H1 (cell line): ENCODE results near the gene FBXW2. TPM values are rescaled to one million over a fixed set of nuclear protein-coding genes. Genes with fewer than 3 reads are reported as not detected.

Experiments
- CHD2 ChIP-seq: IDR thresholded peaks from 2 replicates; pipeline ENCODE4 v1.6.1; 2012; ENCODE audit warnings: low read length, improper control_type of control experiment
- EZH2 ChIP-seq: fragments of 200-600 bp; sonication (generic); IDR thresholded peaks from 2 replicates; pipeline ENCODE4 v1.7.1; 2012; ENCODE audit warnings: low read depth, mild to moderate bottlenecking, moderate library complexity, low read length, inconsistent platforms; ENCODE audit not compliant: severe bottlenecking
- HDAC6 ChIP-seq: IDR thresholded peaks from one replicate; pipeline ENCODE4 v1.7.1; 2012; ENCODE audit warnings: low read depth, mild to moderate bottlenecking, inconsistent platforms, low read length, moderate library complexity
- KDM1A ChIP-seq: fragments of 200-600, 300-600 bp; sonication (generic); IDR thresholded peaks from 2 replicates; pipeline ENCODE4 v1.7.1; 2016; ENCODE audit warnings: mild to moderate bottlenecking, low read length, borderline replicate concordance
- POLR2AphosphoS5 ChIP-seq: IDR thresholded peaks from 2 replicates; pipeline ENCODE4 v1.6.1; 2011; ENCODE audit warnings: low read depth, low read length
- SAP30 ChIP-seq: fragments of 300-600 bp; sonication (generic); IDR thresholded peaks from 2 replicates; pipeline ENCODE4 v1.7.1; 2012; ENCODE audit warnings: low read length, moderate library complexity, mild to moderate bottlenecking, inconsistent platforms; ENCODE audit not compliant: insufficient read depth, insufficient replicate concordance
- YY1 ChIP-seq: IDR thresholded peaks from 2 replicates; pipeline ENCODE4 v1.6.1; 2011; ENCODE audit warnings: low read depth, mild to moderate bottlenecking, low read length
- polyA plus RNA-seq, 7 experiments: library from polyadenylated mRNA; depleted of rRNA in 3 of 7; stranded (reverse) in 5 of 7; unstranded in 2 of 7; fragments of >200 nt in 5 of 7; fragments of 200-250 nt in 2 of 7; gene quantifications; 1 replicate in 5 of 7; 2 replicates in 1 of 7; 4 replicates in 1 of 7; pipeline versions ENCODE4 v1.2.1 to v1.2.3, GENCODE V29; 2011 to 2013; ENCODE audit warnings: missing spikeins in 2 of 7, mixed read lengths in 2 of 7
- total RNA-seq: library from RNA; stranded (reverse); fragmentation: NEBNext Ultra II Directional; extraction: Animal tissue kit (Norgen Biotek cat#: 25700); gene quantifications from 2 replicates; pipeline ENCODE4 v1.2.1, GENCODE V29; 2021
- TF ChIP-seq, protein P1 (sequence below): fragments of 300-600 bp; sonication (generic); IDR thresholded peaks from 2 replicates; pipeline ENCODE4 v1.7.1; 2012; ENCODE audit warnings: low read length, moderate library complexity, mild to moderate bottlenecking, inconsistent platforms; ENCODE audit not compliant: insufficient replicate concordance

Gene FBXW2
- total and polyA plus RNA-seq, 2 of the 8 experiments (the other 6 are each of a cell fraction or from before 2014, with no cell fraction given): 19.2 to 65.3 TPM

DNA sequence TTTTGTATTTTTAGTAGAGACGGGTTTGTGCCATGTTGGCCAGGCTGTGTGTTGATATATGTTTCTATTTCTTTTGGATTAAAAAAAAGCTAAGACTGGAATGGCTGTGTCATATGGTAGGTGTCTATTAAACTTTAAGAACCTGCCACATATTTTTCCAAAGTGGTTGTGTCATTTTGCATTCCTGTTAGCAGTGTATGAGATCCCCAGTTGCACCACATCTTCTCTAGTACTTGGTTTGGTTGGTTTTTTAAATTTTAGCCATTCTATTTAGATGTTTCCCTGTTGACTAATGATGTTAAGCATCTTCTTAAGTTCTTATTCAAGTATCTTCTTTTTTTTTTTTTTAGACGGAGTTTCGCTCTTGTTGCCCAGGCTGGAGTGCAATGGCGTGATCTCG lies 42.8 kb downstream of the FBXW2 start (continued):
- TF ChIP-seq, protein P1, sequence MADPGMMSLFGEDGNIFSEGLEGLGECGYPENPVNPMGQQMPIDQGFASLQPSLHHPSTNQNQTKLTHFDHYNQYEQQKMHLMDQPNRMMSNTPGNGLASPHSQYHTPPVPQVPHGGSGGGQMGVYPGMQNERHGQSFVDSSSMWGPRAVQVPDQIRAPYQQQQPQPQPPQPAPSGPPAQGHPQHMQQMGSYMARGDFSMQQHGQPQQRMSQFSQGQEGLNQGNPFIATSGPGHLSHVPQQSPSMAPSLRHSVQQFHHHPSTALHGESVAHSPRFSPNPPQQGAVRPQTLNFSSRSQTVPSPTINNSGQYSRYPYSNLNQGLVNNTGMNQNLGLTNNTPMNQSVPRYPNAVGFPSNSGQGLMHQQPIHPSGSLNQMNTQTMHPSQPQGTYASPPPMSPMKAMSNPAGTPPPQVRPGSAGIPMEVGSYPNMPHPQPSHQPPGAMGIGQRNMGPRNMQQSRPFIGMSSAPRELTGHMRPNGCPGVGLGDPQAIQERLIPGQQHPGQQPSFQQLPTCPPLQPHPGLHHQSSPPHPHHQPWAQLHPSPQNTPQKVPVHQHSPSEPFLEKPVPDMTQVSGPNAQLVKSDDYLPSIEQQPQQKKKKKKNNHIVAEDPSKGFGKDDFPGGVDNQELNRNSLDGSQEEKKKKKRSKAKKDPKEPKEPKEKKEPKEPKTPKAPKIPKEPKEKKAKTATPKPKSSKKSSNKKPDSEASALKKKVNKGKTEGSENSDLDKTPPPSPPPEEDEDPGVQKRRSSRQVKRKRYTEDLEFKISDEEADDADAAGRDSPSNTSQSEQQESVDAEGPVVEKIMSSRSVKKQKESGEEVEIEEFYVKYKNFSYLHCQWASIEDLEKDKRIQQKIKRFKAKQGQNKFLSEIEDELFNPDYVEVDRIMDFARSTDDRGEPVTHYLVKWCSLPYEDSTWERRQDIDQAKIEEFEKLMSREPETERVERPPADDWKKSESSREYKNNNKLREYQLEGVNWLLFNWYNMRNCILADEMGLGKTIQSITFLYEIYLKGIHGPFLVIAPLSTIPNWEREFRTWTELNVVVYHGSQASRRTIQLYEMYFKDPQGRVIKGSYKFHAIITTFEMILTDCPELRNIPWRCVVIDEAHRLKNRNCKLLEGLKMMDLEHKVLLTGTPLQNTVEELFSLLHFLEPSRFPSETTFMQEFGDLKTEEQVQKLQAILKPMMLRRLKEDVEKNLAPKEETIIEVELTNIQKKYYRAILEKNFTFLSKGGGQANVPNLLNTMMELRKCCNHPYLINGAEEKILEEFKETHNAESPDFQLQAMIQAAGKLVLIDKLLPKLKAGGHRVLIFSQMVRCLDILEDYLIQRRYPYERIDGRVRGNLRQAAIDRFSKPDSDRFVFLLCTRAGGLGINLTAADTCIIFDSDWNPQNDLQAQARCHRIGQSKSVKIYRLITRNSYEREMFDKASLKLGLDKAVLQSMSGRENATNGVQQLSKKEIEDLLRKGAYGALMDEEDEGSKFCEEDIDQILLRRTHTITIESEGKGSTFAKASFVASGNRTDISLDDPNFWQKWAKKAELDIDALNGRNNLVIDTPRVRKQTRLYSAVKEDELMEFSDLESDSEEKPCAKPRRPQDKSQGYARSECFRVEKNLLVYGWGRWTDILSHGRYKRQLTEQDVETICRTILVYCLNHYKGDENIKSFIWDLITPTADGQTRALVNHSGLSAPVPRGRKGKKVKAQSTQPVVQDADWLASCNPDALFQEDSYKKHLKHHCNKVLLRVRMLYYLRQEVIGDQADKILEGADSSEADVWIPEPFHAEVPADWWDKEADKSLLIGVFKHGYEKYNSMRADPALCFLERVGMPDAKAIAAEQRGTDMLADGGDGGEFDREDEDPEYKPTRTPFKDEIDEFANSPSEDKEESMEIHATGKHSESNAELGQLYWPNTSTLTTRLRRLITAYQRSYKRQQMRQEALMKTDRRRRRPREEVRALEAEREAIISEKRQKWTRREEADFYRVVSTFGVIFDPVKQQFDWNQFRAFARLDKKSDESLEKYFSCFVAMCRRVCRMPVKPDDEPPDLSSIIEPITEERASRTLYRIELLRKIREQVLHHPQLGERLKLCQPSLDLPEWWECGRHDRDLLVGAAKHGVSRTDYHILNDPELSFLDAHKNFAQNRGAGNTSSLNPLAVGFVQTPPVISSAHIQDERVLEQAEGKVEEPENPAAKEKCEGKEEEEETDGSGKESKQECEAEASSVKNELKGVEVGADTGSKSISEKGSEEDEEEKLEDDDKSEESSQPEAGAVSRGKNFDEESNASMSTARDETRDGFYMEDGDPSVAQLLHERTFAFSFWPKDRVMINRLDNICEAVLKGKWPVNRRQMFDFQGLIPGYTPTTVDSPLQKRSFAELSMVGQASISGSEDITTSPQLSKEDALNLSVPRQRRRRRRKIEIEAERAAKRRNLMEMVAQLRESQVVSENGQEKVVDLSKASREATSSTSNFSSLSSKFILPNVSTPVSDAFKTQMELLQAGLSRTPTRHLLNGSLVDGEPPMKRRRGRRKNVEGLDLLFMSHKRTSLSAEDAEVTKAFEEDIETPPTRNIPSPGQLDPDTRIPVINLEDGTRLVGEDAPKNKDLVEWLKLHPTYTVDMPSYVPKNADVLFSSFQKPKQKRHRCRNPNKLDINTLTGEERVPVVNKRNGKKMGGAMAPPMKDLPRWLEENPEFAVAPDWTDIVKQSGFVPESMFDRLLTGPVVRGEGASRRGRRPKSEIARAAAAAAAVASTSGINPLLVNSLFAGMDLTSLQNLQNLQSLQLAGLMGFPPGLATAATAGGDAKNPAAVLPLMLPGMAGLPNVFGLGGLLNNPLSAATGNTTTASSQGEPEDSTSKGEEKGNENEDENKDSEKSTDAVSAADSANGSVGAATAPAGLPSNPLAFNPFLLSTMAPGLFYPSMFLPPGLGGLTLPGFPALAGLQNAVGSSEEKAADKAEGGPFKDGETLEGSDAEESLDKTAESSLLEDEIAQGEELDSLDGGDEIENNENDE: no peak
- no peak for TF ChIP-seq CHD2
- TF ChIP-seq HDAC6: no peak
- TF ChIP-seq KDM1A: no peak
- no peak for TF ChIP-seq POLR2AphosphoS5
- TF ChIP-seq YY1: no peak
- TF ChIP-seq EZH2: no peak
- no peak for TF ChIP-seq SAP30
